IPS-18a (cell line): ENCODE data around the gene ADAP2.
A peak's percentile ranks its signal among the peaks of the same experiment; 100 is the strongest.

Experiments
- H3K27ac ChIP-seq: one replicate; pipeline ENCODE4 v1.5.1; 2013; ENCODE audit warnings: low read length
- H3K27me3 ChIP-seq: one replicate; pipeline ENCODE4 v1.6.1; 2013; ENCODE audit warnings: mild to moderate bottlenecking, low read length; ENCODE audit not compliant: control insufficient read depth, insufficient read depth
- H3K36me3 ChIP-seq: one replicate; pipeline ENCODE4 v1.6.1; 2013; ENCODE audit warnings: low read depth, low read length; ENCODE audit not compliant: control insufficient read depth
- H3K4me1 ChIP-seq: one replicate; pipeline ENCODE4 v1.6.1; 2013; ENCODE audit warnings: low read depth, low read length; ENCODE audit not compliant: control insufficient read depth
- H3K4me3 ChIP-seq: one replicate; pipeline ENCODE4 v1.5.1; 2013; ENCODE audit warnings: low read length
- H3K9ac ChIP-seq: one replicate; pipeline ENCODE4 v1.6.1; 2013; ENCODE audit warnings: mild to moderate bottlenecking, low read length, moderate library complexity
- H3K9me3 ChIP-seq: one replicate; pipeline ENCODE4 v1.6.1; 2013; ENCODE audit warnings: low read depth, low read length; ENCODE audit not compliant: control insufficient read depth

The ADAP2 gene

GRCh38 chr17:31004160-31004559 lies 82.4 kb downstream of the ADAP2 start:
- Histone ChIP-seq H3K9me3 (no peaks in the 10 kb centered on the region), H3K27ac (no peak overlapping the region), H3K4me1 (peaks cover 4% of the 10 kb centered on the region), H3K27me3 (peaks cover 19% of the 10 kb centered on the region), H3K4me3 (no peak overlapping the region), H3K36me3 (no peaks in the 10 kb centered on the region), H3K9ac (no peak overlapping the region)

GRCh38 chr17:31007695-31008373 lies 86.1 kb downstream of the ADAP2 start:
- Histone ChIP-seq H3K27me3 (peaks cover 31% of the 10 kb centered on the region), H3K4me3 (peak overlapping the region; percentile 61), H3K4me1 (peaks cover 4% of the 10 kb centered on the region), H3K36me3 (no peaks in the 10 kb centered on the region), H3K9me3 (no peaks in the 10 kb centered on the region), H3K27ac (no peak overlapping the region), H3K9ac (peak overlapping the region; percentile 12)

GRCh38 chr17:31008374-31009041 lies 86.8 kb downstream of the ADAP2 start:
- H3K9ac ChIP-seq, result peak overlapping the region; percentile 24
- H3K27ac ChIP-seq, result no peak overlapping the region

More at GRCh38 chr17:31008374-31009041, 86.8 kb downstream of the ADAP2 start:
- Histone ChIP-seq H3K27me3 (peaks cover 31% of the 10 kb centered on the region), H3K36me3 (no peaks in the 10 kb centered on the region), H3K4me3 (peak overlapping the region; percentile 61), H3K9me3 (no peaks in the 10 kb centered on the region), H3K4me1 (peaks cover 4% of the 10 kb centered on the region)
